Uterus (tissue), 4 donors: Measurements from ENCODE around the gene CTSV. TPM values are rescaled to one million over a fixed set of nuclear protein-coding genes. Genes with fewer than 3 reads are reported as not detected.
"Not testable (repeated sequence)": the region's sequence is repeated elsewhere in the genome, so short reads cannot be mapped to it uniquely, and the experiment has no call there.

ENCODE experiments used
- DNase-seq, 2 donors: peaks; one replicate each; pipeline ENCODE4 v3.0.0-alpha.2; 2019 to 2020
- H3K27ac ChIP-seq, 2 donors: fragments of 200-600 bp; sonication (generic); 1 replicate in 1 of 2; 2 replicates in 1 of 2; pipeline ENCODE4 v1.5.1; 2016 to 2018
- H3K27me3 ChIP-seq, 2 donors: fragments of 200-600 bp; sonication (generic); one replicate each; pipeline ENCODE4 v1.5.1; 2018 to 2019; ENCODE audit warnings: control low read depth in 1 of 2
- H3K36me3 ChIP-seq, 2 donors: fragments of 200-600 bp; sonication (generic); one replicate each; pipeline ENCODE4 v1.5.1; 2019; ENCODE audit warnings: control low read depth in 1 of 2
- H3K4me1 ChIP-seq, 2 donors: fragments of 200-600 bp; sonication (generic); one replicate each; pipeline ENCODE4 v1.5.1; 2018 to 2019; ENCODE audit warnings: control low read depth in 1 of 2
- H3K4me3 ChIP-seq, 2 donors: fragments of 200-600 bp; sonication (generic); 1 replicate in 1 of 2; 2 replicates in 1 of 2; pipeline ENCODE4 v1.5.1; 2018 to 2019; ENCODE audit warnings: mild to moderate bottlenecking in 1 of 2
- H3K9me3 ChIP-seq, 2 donors: fragments of 200-600 bp; sonication (generic); one replicate each; pipeline ENCODE4 v1.5.1; 2019; ENCODE audit warnings: control low read depth in 1 of 2
- intact Hi-C: fragments of 100-400 bp; cut with DNase I; formaldehyde crosslinking; loops from one replicate; pipeline ENCODE4 v1.15.1; 2023; ENCODE audit warnings: low total_unique reads
- total RNA-seq, 4 donors: library from RNA; depleted of rRNA in 3 of 4; stranded (reverse); fragments of >200 nt in 3 of 4; gene quantifications; one replicate each; pipeline versions ENCODE4 v1.1.0 to v1.2.4, GENCODE V29; 2014 to 2023
- donor health status: DM: yes; HTN: yes; CAD: no.

CTSV gene
- total RNA-seq, 4 donors from 2014 or later, result 1.6 TPM; not detected in 3

- intact Hi-C loops, H3K27ac ChIP-seq, H3K4me3 ChIP-seq, H3K36me3 ChIP-seq, H3K9me3 ChIP-seq, DNase-seq, H3K27me3 ChIP-seq, H3K4me1 ChIP-seq: not testable (repeated sequence)
Observed at GRCh38 chr9:96989747-96990318, 49.1 kb downstream of the CTSV start.

- H3K4me3 ChIP-seq, DNase-seq, intact Hi-C loops, H3K9me3 ChIP-seq, H3K36me3 ChIP-seq, H3K4me1 ChIP-seq, H3K27me3 ChIP-seq, H3K27ac ChIP-seq: not testable (repeated sequence)
Observed at GRCh38 chr9:96984887-96985286, 54.1 kb downstream of the CTSV start.

GRCh38 chr9:96984139-96984538 is 54.8 kb downstream of the CTSV start:
- H3K4me3 ChIP-seq, H3K36me3 ChIP-seq, DNase-seq, intact Hi-C loops, H3K9me3 ChIP-seq, H3K27me3 ChIP-seq, H3K27ac ChIP-seq, H3K4me1 ChIP-seq: not testable (repeated sequence)

GRCh38 chr9:96983496-96984122 is 55.3 kb downstream of the CTSV start:
- H3K4me3 ChIP-seq, H3K9me3 ChIP-seq, DNase-seq, intact Hi-C loops, H3K27ac ChIP-seq, H3K4me1 ChIP-seq, H3K36me3 ChIP-seq, H3K27me3 ChIP-seq: not testable (repeated sequence)

Other genes with a start within 250 kb of the CTSV start
- 10 to 100 TPM in 3 of 4 donors, 1 to 10 TPM in 1; 9.2 to 25.9 (median 19.1) TPM for gene ZNF782, start 184.6 kb downstream of the CTSV start, total RNA-seq
- not detected for gene NUTM2G, start 110.3 kb downstream of the CTSV start, total RNA-seq